ENCODE data around the gene LIMS1. TPM values are rescaled to one million over a fixed set of nuclear protein-coding genes. Genes with fewer than 3 reads are reported as not detected.
A peak's percentile ranks its signal among the peaks of the same experiment; 100 is the strongest.

The LIMS1 gene
- total RNA-seq, 1 donor from 2014 or later = 144 TPM

GRCh38 chr2:108574332-108574731, 40.1 kb downstream of the LIMS1 start:
- Mint-ChIP-seq H3K4me1 (ENCODE audit: unreplicated experiment) (peaks cover 15% of the 10 kb centered on the region), H3K27me3 (ENCODE audit: unreplicated experiment) (peaks cover 1% of the 10 kb centered on the region), H3K36me3 (ENCODE audit: low read depth, unreplicated experiment) (no peaks in the 10 kb centered on the region), H3K27ac (ENCODE audit: unreplicated experiment) (no peak overlapping the region), H3K9me3 (ENCODE audit: unreplicated experiment) (no peaks in the 10 kb centered on the region), H3K4me3 (ENCODE audit: unreplicated experiment) (no peak overlapping the region)
- DNase-seq (ENCODE audit: low spot score) = no peak
- TF ChIP-seq, protein P1, sequence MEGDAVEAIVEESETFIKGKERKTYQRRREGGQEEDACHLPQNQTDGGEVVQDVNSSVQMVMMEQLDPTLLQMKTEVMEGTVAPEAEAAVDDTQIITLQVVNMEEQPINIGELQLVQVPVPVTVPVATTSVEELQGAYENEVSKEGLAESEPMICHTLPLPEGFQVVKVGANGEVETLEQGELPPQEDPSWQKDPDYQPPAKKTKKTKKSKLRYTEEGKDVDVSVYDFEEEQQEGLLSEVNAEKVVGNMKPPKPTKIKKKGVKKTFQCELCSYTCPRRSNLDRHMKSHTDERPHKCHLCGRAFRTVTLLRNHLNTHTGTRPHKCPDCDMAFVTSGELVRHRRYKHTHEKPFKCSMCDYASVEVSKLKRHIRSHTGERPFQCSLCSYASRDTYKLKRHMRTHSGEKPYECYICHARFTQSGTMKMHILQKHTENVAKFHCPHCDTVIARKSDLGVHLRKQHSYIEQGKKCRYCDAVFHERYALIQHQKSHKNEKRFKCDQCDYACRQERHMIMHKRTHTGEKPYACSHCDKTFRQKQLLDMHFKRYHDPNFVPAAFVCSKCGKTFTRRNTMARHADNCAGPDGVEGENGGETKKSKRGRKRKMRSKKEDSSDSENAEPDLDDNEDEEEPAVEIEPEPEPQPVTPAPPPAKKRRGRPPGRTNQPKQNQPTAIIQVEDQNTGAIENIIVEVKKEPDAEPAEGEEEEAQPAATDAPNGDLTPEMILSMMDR (IDR thresholded peaks at IDR 0.05; ENCODE audit: unreplicated experiment) = no peak

DNA sequence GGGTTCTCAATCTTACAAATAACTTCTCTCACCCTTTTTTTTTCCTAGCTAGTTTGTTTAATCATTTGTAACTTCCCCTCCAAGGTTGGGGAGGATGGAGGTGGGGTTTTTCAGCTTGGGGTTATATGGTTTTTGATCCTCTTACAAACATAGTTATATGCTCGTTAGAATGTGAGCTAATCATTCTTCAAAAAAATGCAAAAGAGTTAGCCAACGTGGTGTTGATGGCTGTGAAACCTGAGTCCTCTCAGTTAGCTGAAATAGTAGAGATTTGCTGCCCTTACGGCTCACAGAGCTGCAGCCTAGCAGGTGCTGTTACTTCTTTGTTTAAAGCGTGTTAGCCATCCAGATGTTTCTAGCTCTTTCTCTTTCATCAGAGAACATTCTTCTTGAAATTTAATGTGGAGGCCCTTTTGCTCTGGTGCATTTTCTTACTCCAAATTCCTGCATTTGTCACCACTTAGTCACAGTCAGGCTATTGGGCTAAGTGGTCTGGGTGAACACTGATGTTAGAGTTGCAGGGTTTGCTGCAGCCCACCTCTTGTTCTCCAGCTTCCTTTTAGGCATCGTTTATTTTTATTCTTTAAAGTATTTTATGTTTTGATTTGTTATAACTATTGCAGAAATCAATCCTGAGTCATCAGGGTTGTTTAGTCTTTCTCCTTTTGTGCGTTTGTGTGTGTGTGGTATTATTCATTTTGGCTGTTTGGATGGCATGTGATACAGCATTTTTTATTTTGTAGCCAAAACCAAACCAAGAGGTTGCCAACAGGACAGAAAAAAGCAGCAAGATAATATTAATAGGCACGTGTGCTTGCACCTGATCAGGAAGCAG, 41.1 kb downstream of the LIMS1 start:
- TF ChIP-seq, protein P1 (IDR thresholded peaks at IDR 0.05; ENCODE audit: unreplicated experiment) = no peak
- DNase-seq (ENCODE audit: low spot score) = no peak
- Mint-ChIP-seq H3K4me1 (ENCODE audit: unreplicated experiment) (peaks cover 24% of the 10 kb centered on the region), H3K27ac (ENCODE audit: unreplicated experiment) (no peak overlapping the region), H3K27me3 (ENCODE audit: unreplicated experiment) (no peaks in the 10 kb centered on the region), H3K4me3 (ENCODE audit: unreplicated experiment) (no peak overlapping the region), H3K36me3 (ENCODE audit: low read depth, unreplicated experiment) (no peaks in the 10 kb centered on the region), H3K9me3 (ENCODE audit: unreplicated experiment) (no peaks in the 10 kb centered on the region)

- TF ChIP-seq, protein P1 (IDR thresholded peaks at IDR 0.05; ENCODE audit: unreplicated experiment) = no peak
These were observed 42.8 kb downstream of the LIMS1 start for GRCh38 chr2:108577099-108577498.

DNA sequence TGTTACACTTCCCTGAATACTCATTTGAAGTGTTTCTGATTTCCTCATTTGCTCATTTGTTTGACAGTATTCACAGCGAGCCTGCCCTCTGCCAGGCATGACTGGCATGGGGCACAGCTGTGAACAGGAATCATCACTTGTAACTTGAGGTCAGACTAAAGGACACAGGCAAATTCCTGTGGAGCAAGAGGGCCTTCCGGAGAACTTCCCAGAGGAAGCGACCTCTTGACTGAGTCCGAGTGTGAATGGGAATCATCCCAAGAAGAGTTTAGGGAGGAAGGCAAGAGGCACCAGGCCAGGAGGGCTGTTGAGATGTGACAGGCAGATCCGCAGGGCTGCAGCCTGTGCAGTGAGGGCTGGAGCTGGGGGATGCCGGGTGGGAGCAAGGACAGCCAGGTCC, 45.4 kb downstream of the LIMS1 start:
- Mint-ChIP-seq H3K9me3 (ENCODE audit: unreplicated experiment) (no peaks in the 10 kb centered on the region), H3K4me1 (ENCODE audit: unreplicated experiment) (peaks cover 26% of the 10 kb centered on the region), H3K36me3 (ENCODE audit: low read depth, unreplicated experiment) (no peaks in the 10 kb centered on the region), H3K27me3 (ENCODE audit: unreplicated experiment) (no peaks in the 10 kb centered on the region), H3K4me3 (ENCODE audit: unreplicated experiment) (no peak overlapping the region), H3K27ac (ENCODE audit: unreplicated experiment) (peak overlapping the region; percentile 44)
- TF ChIP-seq, protein P1 (IDR thresholded peaks at IDR 0.05; ENCODE audit: unreplicated experiment) = no peak
- no peak for DNase-seq (ENCODE audit: low spot score)

More at GRCh38 chr2:108577099-108577498, 42.8 kb downstream of the LIMS1 start:
- Mint-ChIP-seq H3K27ac (ENCODE audit: unreplicated experiment) (peak overlapping the region; percentile 22), H3K27me3 (ENCODE audit: unreplicated experiment) (no peaks in the 10 kb centered on the region), H3K9me3 (ENCODE audit: unreplicated experiment) (no peaks in the 10 kb centered on the region), H3K4me3 (ENCODE audit: unreplicated experiment) (no peak overlapping the region), H3K4me1 (ENCODE audit: unreplicated experiment) (peaks cover 25% of the 10 kb centered on the region), H3K36me3 (ENCODE audit: low read depth, unreplicated experiment) (no peaks in the 10 kb centered on the region)
- no peak for DNase-seq (ENCODE audit: low spot score)

GRCh38 chr2:108580050-108580449, 45.8 kb downstream of the LIMS1 start:
- Mint-ChIP-seq H3K27ac (ENCODE audit: unreplicated experiment) (peak overlapping the region; percentile 44), H3K4me1 (ENCODE audit: unreplicated experiment) (peaks cover 28% of the 10 kb centered on the region), H3K4me3 (ENCODE audit: unreplicated experiment) (no peak overlapping the region), H3K36me3 (ENCODE audit: low read depth, unreplicated experiment) (no peaks in the 10 kb centered on the region), H3K27me3 (ENCODE audit: unreplicated experiment) (no peaks in the 10 kb centered on the region), H3K9me3 (ENCODE audit: unreplicated experiment) (no peaks in the 10 kb centered on the region)
- TF ChIP-seq, protein P1 (IDR thresholded peaks at IDR 0.05; ENCODE audit: unreplicated experiment) = no peak
- DNase-seq (ENCODE audit: low spot score) = no peak
